ENCODE data around the gene TNP2. TPM values are rescaled to one million over a fixed set of nuclear protein-coding genes. Genes with fewer than 3 reads are reported as not detected.
"Not testable (repeated sequence)": the region's sequence is repeated elsewhere in the genome, so short reads cannot be mapped to it uniquely, and the experiment has no call there.

Gene TNP2
- total RNA-seq, 2 donors from 2014 or later: not detected

- Mint-ChIP-seq H3K4me1 (ENCODE audit: low read depth in 2 of 2) (peaks cover 11 to 20% of the 10 kb centered on the region in 2 donors), H3K4me3 (no peak overlapping the region), H3K27me3 (peaks cover 18 to 19% of the 10 kb centered on the region in 2 donors), H3K27ac (peak overlapping the region in 1 of 2 donors; percentile 4), H3K36me3 (no peaks in the 10 kb centered on the region), H3K9me3 (no peaks in the 10 kb centered on the region)
- ATAC-seq: no peak
- no peak for DNase-seq (ENCODE audit: low spot score)
These were observed 38.7 kb upstream of the TNP2 start for GRCh38 chr16:11307639-11308492.

- Mint-ChIP-seq H3K4me3 (peak overlapping the region; percentile 3), H3K4me1 (ENCODE audit: low read depth in 2 of 2) (peaks cover 8 to 18% of the 10 kb centered on the region in 2 donors), H3K27me3 (peaks cover 16 to 19% of the 10 kb centered on the region in 2 donors), H3K9me3 (no peaks in the 10 kb centered on the region), H3K36me3 (no peaks in the 10 kb centered on the region), H3K27ac (peak overlapping the region in 1 of 2 donors; percentile 4)
- ATAC-seq: peak in 1 of 2 donors; percentile 57
- no peak for DNase-seq (ENCODE audit: low spot score)
These were observed 38.0 kb upstream of the TNP2 start for GRCh38 chr16:11306997-11307638.

- Mint-ChIP-seq H3K9me3 (no peaks in the 10 kb centered on the region), H3K4me1 (ENCODE audit: low read depth in 2 of 2) (peaks cover 8 to 16% of the 10 kb centered on the region in 2 donors), H3K4me3 (no peak overlapping the region), H3K27me3 (peaks cover 19% of the 10 kb centered on the region in 2 donors), H3K36me3 (no peaks in the 10 kb centered on the region), H3K27ac (no peak overlapping the region)
- ATAC-seq (no peak), DNase-seq (ENCODE audit: low spot score) (no peak)
These were observed 37.3 kb upstream of the TNP2 start for GRCh38 chr16:11306381-11306780.

- no peaks in the 10 kb centered on the region for H3K9me3 Mint-ChIP-seq
- no peak overlapping the region for H3K27ac Mint-ChIP-seq
- no peak overlapping the region for H3K4me3 Mint-ChIP-seq
- peaks cover 20% of the 10 kb centered on the region in 2 donors for H3K27me3 Mint-ChIP-seq
- H3K4me1 Mint-ChIP-seq (ENCODE audit: low read depth in 2 of 2): peaks cover 10 to 12% of the 10 kb centered on the region in 2 donors
- H3K36me3 Mint-ChIP-seq: no peaks in the 10 kb centered on the region
- DNase-seq (ENCODE audit: low spot score) (no peak), ATAC-seq (no peak)
These were observed 34.4 kb upstream of the TNP2 start for GRCh38 chr16:11303405-11304138.

GRCh38 chr16:11302977-11303376 lies 33.9 kb upstream of the TNP2 start:
- Mint-ChIP-seq H3K9me3 (no peaks in the 10 kb centered on the region), H3K36me3 (no peaks in the 10 kb centered on the region), H3K27me3 (peaks cover 22 to 24% of the 10 kb centered on the region in 2 donors), H3K4me1 (ENCODE audit: low read depth in 2 of 2) (peaks cover 12 to 15% of the 10 kb centered on the region in 2 donors), H3K4me3 (no peak overlapping the region), H3K27ac (no peak overlapping the region)
- DNase-seq (ENCODE audit: low spot score): no peak
- ATAC-seq: no peak

GRCh38 chr16:11301645-11302501 lies 32.7 kb upstream of the TNP2 start:
- H3K4me3 Mint-ChIP-seq: no peak overlapping the region
- ATAC-seq: no peak
- no peak for DNase-seq (ENCODE audit: low spot score)
- peaks cover 16 to 18% of the 10 kb centered on the region in 2 donors for H3K4me1 Mint-ChIP-seq (ENCODE audit: low read depth in 2 of 2)
- H3K36me3 Mint-ChIP-seq: no peaks in the 10 kb centered on the region
- peaks cover 18 to 20% of the 10 kb centered on the region in 2 donors for H3K27me3 Mint-ChIP-seq
- H3K27ac Mint-ChIP-seq: peak overlapping the region in 1 of 2 donors; percentile 21
- no peaks in the 10 kb centered on the region for H3K9me3 Mint-ChIP-seq

- DNase-seq (ENCODE audit: low spot score): no peak
- Mint-ChIP-seq H3K27me3 (peaks cover 18 to 19% of the 10 kb centered on the region in 2 donors), H3K9me3 (no peaks in the 10 kb centered on the region), H3K36me3 (no peaks in the 10 kb centered on the region), H3K27ac (no peak overlapping the region), H3K4me3 (no peak overlapping the region), H3K4me1 (ENCODE audit: low read depth in 2 of 2) (peaks cover 17% of the 10 kb centered on the region in 2 donors)
- no peak for ATAC-seq
These were observed 31.4 kb upstream of the TNP2 start for GRCh38 chr16:11300560-11300892.

GRCh38 chr16:11299865-11300559 lies 30.9 kb upstream of the TNP2 start:
- Mint-ChIP-seq H3K36me3 (no peaks in the 10 kb centered on the region), H3K27me3 (peaks cover 21 to 23% of the 10 kb centered on the region in 2 donors), H3K27ac (no peak overlapping the region), H3K4me3 (no peak overlapping the region), H3K4me1 (ENCODE audit: low read depth in 2 of 2) (peaks cover 17% of the 10 kb centered on the region in 2 donors), H3K9me3 (no peaks in the 10 kb centered on the region)
- DNase-seq (ENCODE audit: low spot score) (no peak), ATAC-seq (no peak)

- H3K4me3 Mint-ChIP-seq, H3K27ac Mint-ChIP-seq: not testable (repeated sequence)
- H3K27me3 Mint-ChIP-seq: peaks cover 20 to 21% of the 10 kb centered on the region in 2 donors
These were observed 29.9 kb upstream of the TNP2 start for GRCh38 chr16:11298950-11299547.

GRCh38 chr16:11298143-11298900 lies 29.2 kb upstream of the TNP2 start:
- H3K36me3 Mint-ChIP-seq: no peaks in the 10 kb centered on the region
- DNase-seq (ENCODE audit: low spot score) (no peak), ATAC-seq (no peak)
- H3K4me3 Mint-ChIP-seq: peak overlapping the region; percentile 51
- peaks cover 17 to 23% of the 10 kb centered on the region in 2 donors for H3K4me1 Mint-ChIP-seq (ENCODE audit: low read depth in 2 of 2)
- no peaks in the 10 kb centered on the region for H3K9me3 Mint-ChIP-seq
- H3K27me3 Mint-ChIP-seq: peaks cover 23 to 25% of the 10 kb centered on the region in 2 donors
- no peak overlapping the region for H3K27ac Mint-ChIP-seq

More at GRCh38 chr16:11298950-11299547, 29.9 kb upstream of the TNP2 start:
- H3K9me3 Mint-ChIP-seq; ATAC-seq; DNase-seq (ENCODE audit: low spot score); H3K36me3 Mint-ChIP-seq: not testable (repeated sequence)
- H3K4me1 Mint-ChIP-seq (ENCODE audit: low read depth in 2 of 2): peaks cover 17% of the 10 kb centered on the region in 2 donors

GRCh38 chr16:11297492-11298142 lies 28.5 kb upstream of the TNP2 start:
- DNase-seq (ENCODE audit: low spot score) (peak; percentile 86), ATAC-seq (peak; percentile 87 to 91)
- H3K27me3 Mint-ChIP-seq: peaks cover 28 to 30% of the 10 kb centered on the region in 2 donors
- peaks cover 17 to 28% of the 10 kb centered on the region in 2 donors for H3K4me1 Mint-ChIP-seq (ENCODE audit: low read depth in 2 of 2)
- H3K27ac Mint-ChIP-seq: peak overlapping the region; percentile 16 to 39
- H3K4me3 Mint-ChIP-seq: peak overlapping the region; percentile 51
- no peaks in the 10 kb centered on the region for H3K9me3 Mint-ChIP-seq
- H3K36me3 Mint-ChIP-seq: no peaks in the 10 kb centered on the region
